ENCODE results near the gene VAT1.
A peak's percentile ranks its signal among the peaks of the same experiment; 100 is the strongest.

Gene VAT1

GRCh38 chr17:43027091-43028032 lies 5.2 kb upstream of the VAT1 start:
- DNase-seq (ENCODE audit: low read depth in 2 of 2): no peak

GRCh38 chr17:43026595-43026994 lies 4.4 kb upstream of the VAT1 start:
- no peak for DNase-seq (ENCODE audit: low read depth in 2 of 2)

DNA sequence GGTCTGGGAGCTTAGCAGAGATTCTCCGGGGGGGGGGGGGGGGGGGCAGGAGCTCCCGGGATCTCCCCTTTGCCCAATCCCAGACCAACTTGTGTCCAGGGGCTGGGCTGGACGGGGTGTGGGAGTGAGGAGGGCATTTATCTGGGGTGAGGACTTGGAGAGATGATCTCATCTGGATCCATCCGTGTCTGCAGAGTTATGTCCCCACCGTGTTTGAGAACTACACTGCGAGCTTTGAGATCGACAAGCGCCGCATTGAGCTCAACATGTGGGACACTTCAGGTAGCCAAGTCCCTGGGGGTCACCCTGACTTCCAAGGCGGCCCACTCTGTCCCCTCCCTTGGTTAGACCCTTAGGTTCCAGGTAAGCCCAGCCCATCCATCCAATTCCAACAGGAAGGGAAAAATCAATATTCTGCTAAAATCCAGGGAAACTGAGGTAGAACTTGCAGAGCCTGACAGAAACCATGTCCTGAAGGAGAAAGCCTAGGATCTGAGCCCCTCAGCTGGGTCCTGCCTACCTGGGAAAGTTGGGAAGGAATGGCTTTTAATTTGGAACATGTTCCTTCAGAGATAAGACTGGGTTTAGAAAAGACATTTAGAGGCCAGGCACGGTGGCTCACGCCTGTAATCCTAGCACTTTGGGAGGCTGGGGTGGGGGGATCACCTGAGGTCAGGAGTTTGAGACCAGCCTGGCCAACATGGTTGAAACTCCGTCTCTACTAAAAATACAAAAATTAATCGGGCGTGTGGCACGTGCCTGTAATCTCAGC lies 3.8 kb upstream of the VAT1 start:
- no peak for DNase-seq (ENCODE audit: low read depth in 2 of 2)

DNA sequence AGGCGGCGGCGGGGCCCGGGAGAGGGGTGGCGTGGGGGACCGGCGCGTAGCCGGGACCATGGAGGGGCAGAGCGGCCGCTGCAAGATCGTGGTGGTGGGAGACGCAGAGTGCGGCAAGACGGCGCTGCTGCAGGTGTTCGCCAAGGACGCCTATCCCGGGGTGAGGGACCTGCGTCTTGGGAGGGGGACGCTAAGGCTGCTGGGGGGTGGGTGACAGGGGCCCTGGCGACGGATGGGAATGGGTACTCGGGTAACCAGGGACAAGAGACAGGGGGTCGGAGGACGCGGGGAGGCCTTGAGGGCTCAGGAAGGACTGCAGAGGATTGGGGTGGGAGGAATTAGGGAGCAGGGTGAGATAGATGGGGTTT lies 3.1 kb upstream of the VAT1 start:
- DNase-seq (ENCODE audit: low read depth in 2 of 2): no peak

DNA sequence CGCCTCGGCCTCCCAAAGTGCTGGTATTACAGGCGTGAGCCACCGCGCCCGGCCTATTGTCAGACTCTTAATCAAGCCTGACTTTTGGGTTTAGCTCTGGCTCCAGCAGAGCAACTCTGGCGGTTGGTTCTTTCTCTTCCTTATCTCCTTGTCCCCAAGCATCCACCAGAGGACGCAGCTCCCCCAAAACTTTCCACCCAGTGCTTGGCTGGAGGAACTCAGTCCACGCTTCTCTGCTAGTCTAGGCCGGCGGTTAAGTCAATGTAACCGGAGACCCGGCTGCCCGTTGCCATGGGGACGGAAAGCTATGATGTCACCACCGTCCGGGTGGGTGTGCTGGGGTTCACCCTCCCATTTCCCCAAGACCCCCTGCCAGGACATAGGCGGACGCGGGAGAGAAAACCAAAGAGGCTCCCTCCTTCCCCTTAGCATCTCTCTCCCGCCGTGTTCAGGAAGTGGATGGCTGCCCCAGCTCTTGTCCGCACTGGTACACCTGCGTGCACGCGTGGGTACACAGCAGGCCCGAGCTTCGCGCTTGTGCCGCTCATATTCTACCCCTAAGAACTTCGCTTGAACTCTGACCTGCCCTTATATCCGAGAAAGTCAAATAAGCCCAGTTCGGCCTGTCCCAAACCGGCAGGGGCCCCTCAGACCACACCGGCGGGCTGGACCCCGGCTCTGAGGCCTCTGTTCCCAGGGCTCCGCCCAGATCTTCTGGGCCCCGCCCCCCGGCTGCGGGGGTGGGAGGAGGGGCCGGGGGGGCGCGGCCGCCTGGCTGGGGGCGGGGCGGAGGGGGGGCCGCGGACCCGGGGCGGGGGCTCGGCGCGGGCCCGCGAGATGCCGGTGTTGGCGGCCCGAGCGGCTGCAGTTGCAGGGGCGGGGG lies 2.5 kb upstream of the VAT1 start, which contains the start of gene RND2:
Gene RND2 (plus strand): TSS at position 825 of the 883 bp plus-strand sequence. CDS start 117 bp downstream, outside the sequence.
- peak; percentile 57 to 73 for DNase-seq (ENCODE audit: low read depth in 2 of 2)

- DNase-seq (ENCODE audit: low read depth in 2 of 2): no peak
These were observed 1.1 kb downstream of the VAT1 start for GRCh38 chr17:43020789-43021740.

- DNase-seq (ENCODE audit: low read depth in 2 of 2): no peak
These were observed 2.1 kb downstream of the VAT1 start for GRCh38 chr17:43020030-43020621.

DNA sequence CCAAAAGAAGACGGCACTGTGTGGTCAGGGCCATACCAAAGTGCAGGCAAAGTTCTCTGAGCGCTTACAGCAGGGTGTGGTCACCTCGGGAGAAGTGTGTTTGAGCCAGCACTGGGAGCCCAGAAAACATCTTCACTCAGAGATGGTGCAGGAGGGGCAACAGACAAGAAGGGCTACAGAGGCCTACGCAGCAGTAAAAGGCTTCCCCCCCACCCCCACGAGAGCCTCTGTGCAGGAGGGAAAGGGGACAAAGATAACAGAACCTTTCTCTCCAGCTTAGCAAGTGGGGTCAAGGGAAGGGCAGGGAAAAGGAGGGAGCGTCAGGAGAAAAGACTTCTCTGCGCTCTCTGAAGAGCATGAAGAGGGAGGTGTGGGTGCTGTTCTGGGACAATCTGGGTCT lies 2.8 kb downstream of the VAT1 start:
- DNase-seq (ENCODE audit: low read depth in 2 of 2): no peak

DNA sequence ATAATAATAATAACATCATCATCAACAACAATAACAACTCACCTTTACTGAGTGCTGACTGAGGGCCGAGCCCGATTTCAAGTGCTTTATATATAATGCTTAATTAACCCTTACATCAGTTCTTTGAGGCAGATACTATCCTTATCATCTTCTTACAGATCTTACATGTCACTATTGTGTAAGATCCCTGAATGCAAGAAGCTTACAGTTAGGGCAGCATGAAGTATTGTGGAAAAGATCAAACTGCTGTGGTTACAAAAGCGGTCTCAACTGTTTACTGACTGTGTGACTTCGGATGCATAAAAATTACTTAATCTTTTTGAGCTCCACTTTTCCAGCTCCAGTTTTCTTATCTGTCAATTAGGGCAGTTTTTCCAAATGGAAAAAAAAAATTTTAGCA lies 3.3 kb downstream of the VAT1 start:
- no peak for DNase-seq (ENCODE audit: low read depth in 2 of 2)

- no peak for DNase-seq (ENCODE audit: low read depth in 2 of 2)
These were observed 4.0 kb downstream of the VAT1 start for GRCh38 chr17:43018008-43018853.

DNA sequence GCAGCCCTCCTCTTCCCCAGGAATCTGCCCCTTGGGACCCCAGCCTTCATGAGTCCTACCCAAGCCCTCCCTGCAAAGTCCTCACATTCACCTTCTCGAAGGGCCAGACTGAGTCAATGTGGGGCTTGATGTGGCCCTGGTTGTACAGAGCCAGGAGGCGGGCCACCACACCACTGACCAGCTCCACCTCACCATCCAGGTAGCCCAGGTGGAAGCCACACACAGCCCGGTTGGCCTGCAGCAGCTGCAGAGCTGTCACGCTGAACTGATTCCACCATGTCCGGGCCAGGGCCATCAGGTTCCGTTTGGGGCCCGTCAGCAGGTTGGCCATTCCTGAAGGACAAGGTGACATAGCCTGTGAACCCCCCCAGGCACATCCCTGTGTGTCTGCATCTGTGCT lies 6.0 kb downstream of the VAT1 start:
- DNase-seq (ENCODE audit: low read depth in 2 of 2): no peak

DNA sequence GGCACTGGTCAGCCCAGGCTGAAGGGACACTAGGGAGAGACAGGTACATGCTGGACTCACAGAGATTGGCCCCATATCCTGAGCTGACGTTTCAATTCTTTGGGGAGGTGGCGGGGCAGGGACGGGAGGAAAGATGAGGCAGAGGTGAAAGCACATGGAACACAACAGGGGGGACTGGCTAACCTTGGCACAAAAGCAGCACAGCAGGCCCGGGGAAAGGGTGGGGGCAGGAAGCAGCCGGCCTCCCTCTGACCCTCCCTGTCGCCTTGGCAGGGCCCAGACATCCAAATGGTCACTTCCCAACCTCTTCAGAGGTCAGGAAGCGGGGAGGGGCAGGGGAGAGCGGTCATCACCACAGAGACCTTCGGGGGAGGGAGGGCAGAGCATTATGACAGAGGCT lies 6.6 kb downstream of the VAT1 start:
- DNase-seq (ENCODE audit: low read depth in 2 of 2): no peak

DNA sequence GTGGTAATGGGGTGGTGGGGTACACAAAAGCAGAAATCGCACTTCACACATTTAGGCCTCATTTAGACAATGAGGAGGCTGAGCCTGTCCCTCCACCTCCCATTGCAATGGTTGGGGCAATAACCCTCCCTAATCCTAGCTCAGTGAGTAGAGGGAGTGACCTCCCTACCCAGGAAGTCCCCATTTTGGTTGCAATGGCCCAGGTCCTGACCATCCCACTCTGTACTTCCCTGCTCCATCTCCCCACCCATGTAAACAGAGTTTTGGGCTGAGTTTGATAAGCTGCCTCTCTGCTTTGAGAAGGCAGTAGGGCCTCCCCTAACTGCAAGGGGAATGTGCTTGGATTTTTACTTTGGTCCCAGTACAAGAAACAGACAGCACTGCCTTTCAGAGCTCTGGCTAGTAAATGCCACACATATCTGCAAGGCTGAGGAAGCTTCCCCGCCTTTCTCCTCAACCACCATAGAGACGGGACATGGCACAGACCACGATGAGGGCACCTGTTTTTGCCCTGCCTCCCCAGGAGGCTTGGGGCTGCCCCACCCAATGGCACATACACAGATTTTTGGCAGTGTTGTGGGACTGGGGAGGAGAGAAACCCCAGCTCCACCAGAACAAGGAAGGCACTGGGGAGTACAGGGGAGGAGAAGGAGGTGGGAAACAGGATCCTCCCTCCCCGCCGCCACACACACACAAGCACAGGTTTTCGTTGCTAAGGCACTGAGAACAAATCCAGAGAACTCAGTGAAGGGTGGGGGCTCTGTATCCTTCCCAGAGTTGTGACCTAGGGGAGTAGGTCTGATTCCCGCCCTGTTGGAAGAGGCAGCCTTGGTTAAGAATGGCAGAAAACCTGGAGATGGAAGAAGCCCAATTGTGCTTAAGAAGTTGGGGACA lies 7.3 kb downstream of the VAT1 start:
- no peak for DNase-seq (ENCODE audit: low read depth in 2 of 2)

DNA sequence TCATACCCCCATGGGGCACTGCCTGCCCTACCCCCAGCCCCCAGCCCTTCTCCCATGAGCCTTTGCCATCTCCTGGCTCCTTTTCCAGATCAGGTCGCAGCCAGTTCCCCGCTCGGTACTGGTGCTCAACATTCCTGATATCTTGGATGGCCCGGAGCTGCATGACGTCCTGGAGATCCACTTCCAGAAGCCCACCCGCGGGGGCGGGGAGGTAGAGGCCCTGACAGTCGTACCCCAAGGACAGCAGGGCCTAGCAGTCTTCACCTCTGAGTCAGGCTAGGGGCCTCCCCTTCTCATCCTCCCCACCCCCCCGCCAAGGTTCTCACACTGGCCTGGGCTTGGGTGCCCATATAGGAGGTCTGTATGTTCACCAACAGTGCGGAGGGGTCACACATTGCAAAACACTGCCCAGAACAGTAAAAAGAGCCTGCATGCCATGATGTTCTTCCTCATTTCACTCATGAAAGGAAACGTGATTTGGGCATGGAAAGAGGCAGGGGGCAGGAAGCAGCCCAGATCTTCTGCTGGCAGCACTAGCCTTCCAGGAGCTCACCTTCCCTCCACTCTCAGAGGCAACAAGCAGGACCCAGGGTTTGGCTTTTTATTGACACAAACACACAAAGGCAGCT lies 8.1 kb downstream of the VAT1 start:
- DNase-seq (ENCODE audit: low read depth in 2 of 2): no peak

DNA sequence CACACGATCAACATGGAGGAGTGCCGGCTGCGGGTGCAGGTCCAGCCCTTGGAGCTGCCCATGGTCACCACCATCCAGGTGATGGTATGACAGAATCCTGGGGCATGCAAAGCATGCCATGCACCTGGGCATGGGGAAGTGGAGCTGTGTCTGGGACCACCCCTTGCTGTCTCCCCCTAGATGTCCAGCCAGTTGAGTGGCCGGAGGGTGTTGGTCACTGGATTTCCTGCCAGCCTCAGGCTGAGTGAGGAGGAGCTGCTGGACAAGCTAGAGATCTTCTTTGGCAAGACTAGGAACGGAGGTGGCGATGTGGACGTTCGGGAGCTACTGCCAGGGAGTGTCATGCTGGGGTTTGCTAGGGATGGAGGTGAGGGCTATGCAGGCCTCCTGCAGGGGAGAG lies 8.9 kb downstream of the VAT1 start:
- DNase-seq (ENCODE audit: low read depth in 2 of 2): no peak

DNA sequence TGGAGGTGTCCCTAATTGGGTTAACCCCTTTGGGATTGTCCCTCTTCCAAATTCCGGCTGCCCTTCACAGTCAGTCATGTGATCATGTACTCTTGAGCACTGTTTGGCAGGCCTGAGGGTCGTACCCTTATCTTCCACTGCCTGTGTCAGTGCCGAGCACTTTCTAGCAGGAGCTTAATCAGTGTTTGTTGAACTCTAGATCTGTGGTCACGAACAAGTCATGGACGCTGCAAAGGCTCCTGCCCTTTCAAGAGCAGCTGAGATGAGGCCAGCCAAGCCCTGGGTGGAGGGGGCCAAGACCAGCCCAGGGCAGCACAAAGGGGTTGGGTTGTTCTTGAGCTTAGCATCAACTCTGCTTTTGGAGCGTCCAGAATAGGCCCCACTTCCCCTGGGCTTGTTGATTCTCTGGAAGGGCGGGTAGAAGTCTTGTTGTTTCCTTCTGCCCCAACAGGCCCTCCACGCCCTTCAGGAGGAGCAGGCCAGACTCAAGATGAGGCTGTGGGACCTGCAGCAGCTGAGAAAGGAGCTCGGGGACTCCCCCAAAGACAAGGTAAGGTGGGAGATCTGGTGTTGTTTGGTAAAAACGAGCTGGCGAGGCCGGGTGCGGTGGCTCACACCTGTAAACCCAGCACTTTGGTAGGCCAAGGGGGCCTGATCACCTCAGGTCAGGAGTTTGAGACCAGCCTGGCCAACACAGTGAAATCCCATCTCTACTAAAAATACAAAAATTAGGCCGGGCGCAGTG lies 10.3 kb downstream of the VAT1 start:
- DNase-seq (ENCODE audit: low read depth in 2 of 2): no peak

GRCh38 chr17:43010667-43011308 lies 11.4 kb downstream of the VAT1 start:
- no peak for DNase-seq (ENCODE audit: low read depth in 2 of 2)

Data from stimulated activated CD8-positive, alpha-beta memory T cell treated with anti-CD3 and anti-CD28 coated beads, Interleukin-15, amount 100 ng/mL, for 48 hours (primary cell).